Measurements from ENCODE around the gene NARF.
"Not testable (repeated sequence)": the region's sequence is repeated elsewhere in the genome, so short reads cannot be mapped to it uniquely, and the experiment has no call there.

The NARF gene

DNA sequence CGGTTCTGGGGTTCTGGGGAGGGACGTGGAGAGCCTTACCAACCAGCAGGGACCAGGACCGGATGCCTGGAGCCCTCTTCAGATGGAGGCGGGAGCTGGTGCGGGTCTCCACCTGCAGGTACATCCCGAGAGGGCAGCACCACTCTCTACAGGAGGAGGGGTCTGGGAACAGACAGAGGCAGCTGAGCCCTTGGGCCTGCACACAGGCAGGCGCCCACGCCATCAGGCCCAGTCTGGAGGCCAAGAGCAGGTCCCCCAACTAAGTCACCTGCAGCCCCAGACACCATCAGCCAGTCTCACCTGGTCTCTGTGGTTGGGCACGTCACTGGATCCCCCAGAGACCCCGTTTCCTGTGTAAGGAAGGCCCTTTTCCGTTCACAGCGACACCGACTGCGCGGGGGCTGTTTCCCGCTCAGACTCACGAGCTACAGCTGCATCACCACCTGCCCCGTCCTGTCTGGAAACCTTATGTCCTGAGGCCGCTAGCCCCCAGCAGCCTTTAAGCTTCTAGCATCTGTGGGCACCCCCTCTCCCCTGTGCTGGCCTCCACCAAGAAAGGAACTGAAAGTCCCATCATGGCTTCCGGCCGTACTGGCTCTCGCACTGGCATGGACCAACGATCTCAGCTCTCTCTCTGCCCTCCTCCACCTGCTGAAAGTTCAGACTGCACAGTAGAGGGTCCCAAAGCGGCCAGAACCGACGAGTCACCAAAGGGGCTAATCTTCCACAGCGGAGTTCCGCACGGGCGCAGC lies 9.2 kb upstream of the NARF start:
- no peak for DNase-seq

DNA sequence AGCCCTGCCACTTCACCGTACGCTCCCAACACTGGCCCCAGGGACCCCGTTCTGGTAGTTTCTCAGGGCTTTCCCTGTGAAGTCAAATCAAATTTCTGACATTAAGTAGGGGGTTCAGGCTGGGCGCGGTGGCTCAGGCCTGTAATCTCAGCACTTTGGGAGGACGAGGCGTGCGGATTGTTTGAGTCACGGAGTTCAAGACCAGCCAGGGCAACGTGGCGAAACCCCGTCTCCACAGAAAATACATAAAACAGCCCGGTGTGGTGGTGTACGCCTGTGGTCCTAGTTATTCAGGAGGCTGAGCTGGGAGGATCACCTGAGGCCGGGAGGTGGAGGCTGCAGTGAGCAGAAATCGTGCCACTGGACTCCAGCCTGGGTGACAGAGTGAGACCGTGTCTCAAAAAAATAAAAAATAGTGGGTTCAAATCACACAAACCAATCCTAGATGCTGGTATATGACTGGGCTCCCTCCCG lies 8.6 kb upstream of the NARF start:
- DNase-seq, result no peak

DNA sequence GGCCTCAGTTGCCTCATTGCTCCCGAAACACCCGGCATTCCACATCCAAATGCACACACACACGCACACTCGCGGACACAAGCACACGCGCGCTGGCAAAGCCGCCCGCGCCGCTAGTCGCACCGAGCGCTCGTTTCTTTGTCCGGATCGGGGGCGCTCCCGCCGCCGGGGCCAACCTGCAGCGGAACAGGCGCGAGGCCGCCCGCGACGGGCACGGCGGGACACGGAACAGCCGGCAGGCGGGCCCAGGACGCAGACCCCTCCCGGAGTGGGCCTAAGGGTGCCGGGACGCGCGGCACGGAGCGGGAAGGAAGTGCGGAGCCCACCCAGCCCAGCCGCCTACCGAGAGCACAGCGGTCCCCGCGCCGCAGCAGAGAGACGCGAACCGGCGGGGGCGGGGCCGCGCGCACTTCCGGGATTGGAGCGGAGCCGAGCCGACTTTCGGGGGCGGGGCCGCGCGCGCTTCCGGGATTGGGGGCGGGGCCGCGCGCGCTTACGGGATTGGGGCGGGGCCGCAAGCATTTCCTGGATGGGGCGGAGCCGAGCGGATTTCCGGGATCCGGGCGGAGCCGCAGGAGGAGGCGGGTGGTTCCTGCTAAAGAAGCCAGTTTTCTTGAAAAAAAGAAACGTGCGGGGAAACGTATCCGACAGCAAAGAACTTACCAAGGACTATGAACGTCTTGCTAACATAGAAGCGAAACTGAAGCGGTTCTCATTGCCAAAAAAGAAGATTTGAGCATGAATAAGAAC lies 8.0 kb upstream of the NARF start, which contains the start of gene CYBC1:
Gene CYBC1, minus strand, starts transcription at position 396 of the 750 bp plus-strand sequence. CDS start 1,498 bp downstream, outside the sequence.
- peak; percentile 97 for DNase-seq

DNA sequence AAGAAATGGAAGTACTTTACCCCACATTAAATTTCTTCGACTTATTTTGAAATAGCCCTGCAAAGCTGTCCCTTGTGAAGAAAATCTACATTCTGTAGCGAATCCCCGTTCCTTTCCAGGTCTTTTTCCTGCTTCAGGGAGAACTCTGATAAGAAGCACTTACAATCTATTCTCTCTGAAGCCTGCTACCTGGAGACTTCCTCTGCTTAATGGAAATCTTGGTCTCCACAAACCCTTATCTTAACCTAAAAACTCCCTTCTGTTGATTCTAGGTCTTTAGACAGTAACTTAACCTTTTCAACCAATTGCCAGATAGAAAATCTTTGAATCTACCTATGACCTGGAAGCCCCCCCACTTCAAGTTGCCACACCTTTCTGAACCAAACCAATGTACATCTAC lies 6.4 kb upstream of the NARF start:
- DNase-seq, result no peak

DNA sequence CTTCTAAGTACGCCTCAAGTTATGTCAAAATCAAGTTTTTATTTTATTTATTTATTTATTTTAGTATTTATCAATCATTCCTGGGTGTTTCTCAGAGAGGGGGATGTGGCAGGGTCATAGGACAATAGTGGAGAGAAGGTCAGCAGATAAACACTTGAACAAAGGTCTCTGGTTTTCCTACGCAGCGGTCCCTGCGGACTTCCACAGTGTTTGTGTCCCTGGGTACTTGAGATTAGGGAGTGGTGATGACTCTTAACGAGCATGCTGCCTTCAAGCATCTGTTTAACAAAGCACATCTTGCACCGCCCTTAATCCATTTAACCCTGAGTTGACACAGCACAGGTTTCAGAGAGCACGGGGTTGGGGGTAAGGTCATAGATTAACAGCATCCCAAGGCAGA lies 5.4 kb upstream of the NARF start:
- not testable (repeated sequence) for DNase-seq

DNA sequence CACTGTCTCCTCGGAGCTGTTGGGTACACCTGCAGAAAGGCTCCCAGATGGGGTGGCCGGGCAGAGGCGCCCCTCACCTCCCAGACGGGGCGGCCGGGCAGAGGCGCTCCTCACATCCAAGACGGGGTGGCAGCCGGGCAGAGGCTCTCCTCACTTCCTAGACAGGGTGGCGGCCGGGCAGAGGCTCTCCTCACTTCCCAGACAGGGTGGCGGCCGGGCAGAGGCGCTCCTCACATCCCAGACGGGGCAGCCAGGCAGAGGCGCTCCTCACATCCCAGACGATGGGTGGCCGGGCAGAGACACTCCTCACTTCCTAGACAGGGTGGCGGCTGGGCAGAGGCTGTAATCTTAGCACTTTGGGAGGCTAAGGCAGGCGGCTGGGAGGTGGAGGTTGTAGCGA lies 4.8 kb upstream of the NARF start:
- not testable (repeated sequence) for DNase-seq

DNA sequence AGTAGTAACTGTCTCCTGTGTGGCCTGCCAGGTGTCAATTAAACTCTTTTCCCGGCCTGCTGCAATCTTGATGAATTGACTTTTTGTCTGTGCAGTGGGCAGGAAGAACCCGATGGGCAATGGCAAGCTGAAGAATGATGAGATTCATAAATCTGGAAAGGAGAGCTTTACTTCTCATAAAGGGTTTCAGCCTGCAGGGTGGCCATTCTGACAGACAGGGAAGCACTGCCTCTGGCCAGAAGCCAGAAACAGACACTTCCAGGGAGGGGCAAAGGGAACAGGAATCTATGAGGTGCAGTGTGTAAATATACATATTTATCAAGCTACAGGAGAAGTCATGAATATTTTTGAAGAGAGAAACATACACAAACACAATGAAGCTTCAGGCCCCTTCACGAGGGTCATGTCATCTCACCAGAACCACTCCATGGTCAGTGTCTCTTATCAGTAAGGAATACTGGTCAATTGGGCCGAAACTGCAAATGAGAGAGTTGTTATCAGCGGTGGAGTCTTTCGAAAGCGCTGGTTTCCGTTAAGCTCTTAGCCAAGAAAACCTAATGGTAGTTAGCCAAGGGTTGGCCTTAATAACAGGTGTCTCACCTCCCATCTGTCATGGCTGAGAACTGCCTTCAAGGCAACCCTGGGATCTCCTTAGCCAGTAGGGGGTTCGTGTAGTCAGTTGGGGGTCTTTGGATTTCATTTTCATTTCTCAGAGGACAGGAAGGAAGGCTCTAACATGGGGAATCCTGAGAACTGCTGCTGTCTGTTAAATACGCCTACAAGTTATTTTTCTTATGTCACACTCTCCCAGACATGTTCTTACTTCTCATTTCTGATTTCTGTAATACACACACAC lies 1.2 kb upstream of the NARF start:
- DNase-seq, result no peak

DNA sequence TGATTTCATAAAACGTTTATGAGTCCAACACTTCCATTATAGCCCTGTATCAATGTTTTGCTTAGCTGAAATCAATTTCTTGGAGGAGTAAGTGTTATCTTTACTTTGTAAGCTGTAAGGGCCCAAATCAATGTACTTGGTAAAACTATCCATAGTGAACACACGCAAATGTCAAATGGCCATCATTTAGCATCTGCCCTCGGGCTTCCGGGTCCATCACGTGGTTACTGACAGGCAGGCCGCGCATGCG lies 687 bp upstream of the NARF start:
- no peak for DNase-seq

DNA sequence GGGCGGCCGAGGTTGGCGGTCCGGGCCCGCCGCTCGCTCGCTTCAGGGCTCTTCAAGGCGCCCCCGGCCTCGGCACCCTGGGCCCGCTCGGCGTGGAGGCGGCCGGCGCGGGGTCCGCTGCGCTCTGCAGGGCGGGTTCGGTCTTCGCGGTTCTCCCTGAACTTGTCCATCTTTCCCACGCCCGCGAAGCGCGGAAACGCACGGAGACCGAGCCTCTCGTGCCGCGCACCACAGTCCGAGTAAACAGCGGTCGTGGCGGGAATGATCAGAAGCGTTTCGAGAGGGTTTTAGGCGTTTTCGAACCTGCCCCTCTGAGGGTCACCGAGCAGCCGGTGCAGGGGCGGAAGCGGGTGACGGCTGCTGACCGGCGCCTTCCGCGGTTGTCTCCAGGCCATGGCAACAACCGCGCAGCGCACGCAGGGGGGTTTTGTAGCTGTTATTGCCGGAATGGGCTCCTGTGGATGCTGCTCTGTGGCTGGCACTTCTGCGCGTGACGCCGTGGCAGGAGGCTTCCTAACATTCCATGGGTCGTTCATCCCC lies 414 bp downstream of the NARF start:
- DNase-seq, result peak; percentile 64

DNA sequence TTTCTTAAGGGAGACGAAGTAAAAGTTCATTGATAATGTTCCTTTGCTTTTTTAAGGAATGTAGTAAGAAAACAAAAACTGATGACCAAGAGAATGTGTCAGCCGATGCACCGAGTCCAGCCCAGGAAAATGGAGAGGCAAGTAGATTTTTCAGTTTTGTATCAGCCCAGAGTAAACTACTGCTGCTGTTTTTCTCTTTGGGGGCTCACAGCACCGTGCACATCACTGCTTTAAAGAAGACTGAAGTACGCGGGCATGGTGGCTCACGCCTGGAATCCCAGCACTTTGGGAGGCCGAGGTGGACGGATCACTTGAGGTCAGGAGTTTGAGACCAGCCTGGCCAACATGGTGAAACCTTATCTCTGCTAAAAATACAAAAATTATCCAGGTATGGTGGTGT lies 1.4 kb downstream of the NARF start:
- DNase-seq, result not testable (repeated sequence)

DNA sequence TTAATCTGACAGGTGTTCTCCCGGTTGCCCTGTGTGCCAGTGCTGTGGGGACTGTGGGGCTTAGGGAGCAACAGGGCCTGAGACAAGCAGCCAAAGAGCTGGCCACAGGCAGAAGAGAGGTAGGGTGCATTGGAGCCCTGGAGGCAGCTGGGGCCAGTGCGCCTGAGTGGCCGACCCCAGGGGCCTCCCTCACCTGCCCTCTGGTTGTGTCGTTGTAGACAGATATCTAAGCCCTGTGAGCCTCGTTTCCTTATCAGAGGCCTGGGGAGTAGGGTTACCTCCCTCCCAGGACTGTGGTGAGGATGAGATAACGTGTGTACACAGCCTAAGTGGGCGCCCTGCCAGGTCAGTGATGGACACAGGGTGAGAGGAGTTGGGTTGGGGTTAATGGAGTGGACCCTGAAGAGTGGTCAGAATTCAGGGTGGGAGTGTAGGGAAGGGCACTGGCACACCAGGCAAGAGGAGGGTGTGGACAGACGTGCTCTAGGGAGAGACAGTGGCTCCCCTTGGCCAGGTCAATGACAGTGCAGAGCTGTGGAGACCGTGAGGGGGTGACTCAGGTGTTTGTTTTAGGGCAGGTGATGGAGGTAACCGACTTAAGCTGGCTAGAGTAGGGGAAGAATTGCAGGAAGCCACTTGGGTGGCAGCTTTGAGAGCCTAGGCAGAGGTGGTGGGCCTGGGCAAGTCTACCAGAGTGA lies 3.4 kb downstream of the NARF start:
- DNase-seq, result no peak

DNA sequence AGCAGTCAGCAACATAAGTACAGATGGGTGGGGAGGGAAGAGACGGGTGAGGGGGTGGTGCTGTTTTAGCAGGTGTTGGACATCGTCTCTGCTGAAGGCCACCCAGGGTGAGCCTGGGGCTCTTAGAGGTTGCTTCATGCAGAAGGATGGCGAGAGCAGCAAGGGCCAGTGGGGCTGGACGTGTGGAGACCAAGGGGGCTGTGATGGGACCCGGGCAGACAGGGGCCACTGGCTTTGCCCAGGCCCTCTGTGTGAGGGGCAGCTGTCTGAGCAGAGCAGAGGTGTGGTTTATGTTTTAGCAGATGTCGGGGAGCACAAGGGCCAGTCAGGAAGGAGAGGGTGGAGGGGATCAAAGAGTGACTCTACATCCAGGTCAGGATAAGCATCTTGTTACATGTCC lies 4.8 kb downstream of the NARF start:
- DNase-seq, result no peak

DNA sequence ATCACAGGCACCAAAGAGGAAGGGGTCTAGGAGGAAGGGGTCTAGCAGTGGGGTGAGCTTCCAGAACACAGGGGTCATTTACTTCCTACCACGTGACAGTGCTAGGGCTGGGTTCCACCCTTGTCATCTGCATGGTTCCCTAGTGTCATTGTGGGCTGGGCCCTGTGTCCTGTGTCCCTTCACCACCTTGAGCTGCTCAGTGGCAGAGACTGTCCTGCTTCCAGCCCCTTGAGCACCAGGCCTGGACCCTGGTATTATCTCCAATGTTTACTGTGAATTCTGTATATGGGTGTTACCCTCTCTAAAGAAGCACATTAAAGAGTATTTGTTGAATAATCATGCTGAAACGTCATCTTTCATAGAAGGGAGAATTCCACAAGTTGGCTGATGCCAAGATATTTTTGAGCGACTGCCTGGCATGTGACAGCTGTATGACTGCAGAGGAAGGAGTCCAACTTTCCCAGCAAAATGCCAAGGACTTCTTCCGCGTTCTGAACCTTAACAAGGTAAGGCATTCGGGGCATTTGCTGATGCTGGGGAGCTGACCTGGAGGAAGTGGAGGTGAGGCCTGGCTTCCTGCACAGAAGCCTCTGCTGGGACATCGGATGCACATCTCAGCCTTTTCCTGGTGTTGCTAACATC lies 5.5 kb downstream of the NARF start:
- no peak for DNase-seq

DNA sequence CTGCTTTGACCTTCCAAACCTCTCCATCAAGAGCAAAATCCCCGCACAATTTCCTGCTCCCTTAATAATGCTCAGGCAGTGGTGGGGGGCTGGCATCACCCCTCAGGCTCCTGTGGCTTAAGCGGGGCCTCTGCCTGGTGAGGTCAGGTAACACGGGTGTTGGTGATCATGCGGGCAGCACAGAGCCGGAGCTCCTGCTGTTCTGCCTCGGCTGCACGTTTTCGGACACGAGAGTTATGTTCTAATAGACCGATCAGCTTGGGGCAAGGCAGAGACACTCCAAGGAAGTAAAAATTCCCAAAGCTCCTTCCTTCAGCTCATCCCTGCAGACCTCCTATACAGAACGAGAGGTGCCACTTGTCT lies 6.0 kb downstream of the NARF start:
- no peak for DNase-seq

DNA sequence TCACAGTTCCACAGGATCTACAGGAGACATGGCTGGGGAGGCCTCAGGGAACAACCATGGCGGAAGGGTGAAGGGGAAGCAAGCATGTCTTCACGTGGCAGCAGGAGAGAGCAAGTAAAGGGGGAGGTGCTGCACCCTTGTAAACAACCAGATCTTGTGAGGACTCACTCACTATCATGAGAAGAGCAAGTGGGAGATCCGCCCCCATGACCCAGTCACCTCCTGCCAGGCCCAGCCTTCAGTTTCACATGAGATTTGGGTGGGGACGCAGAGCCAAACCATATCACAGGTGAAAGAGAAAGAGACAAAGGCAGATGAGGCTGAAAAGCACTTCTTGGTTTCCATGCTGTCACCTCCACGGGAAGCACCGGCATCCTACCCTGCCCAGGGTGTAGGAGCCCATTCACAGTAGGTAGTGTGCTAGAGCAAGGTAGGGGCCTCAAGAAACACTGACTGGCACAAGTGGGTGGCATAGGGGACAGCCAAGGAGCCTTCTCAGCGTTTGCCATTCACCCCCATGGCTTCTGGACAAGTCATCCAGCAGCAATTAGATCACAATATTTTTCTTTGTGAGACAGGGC lies 6.6 kb downstream of the NARF start:
- DNase-seq, result no peak

DNA sequence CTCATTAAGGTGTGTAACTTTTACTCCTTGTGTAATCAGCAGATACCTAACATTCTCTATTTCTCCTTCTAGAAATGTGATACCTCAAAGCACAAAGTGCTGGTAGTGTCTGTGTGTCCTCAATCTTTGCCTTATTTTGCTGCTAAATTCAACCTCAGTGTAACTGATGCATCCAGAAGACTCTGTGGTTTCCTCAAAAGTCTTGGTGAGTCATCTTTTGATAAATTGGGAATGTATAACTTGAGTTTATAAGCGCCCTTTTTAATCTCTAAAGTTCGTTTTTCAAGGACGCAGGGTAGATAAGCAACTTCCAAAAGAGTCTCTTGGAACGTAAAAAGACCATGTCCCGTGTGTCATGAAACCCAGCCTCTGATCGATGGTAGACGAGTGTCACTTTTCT lies 10.2 kb downstream of the NARF start:
- DNase-seq, result no peak

DNA sequence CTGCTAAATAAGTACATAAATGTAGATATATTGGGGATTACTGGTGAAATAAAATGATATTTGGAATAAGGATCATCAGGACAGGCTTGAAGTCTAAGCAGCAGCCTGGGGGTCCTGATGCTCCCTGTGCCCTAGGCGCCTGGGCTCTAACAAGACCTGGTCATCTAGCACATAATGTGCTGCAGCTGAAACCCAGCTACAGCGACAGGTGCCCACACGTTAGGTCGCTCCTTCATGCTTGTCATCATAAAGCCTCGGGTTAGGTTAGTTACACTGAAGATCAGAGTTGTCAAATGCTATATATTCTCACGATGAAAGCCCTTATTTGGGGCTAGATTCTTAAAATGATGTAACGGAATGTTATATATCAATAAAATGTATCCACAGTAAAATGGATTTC lies 11.5 kb downstream of the NARF start:
- no peak for DNase-seq

DNA sequence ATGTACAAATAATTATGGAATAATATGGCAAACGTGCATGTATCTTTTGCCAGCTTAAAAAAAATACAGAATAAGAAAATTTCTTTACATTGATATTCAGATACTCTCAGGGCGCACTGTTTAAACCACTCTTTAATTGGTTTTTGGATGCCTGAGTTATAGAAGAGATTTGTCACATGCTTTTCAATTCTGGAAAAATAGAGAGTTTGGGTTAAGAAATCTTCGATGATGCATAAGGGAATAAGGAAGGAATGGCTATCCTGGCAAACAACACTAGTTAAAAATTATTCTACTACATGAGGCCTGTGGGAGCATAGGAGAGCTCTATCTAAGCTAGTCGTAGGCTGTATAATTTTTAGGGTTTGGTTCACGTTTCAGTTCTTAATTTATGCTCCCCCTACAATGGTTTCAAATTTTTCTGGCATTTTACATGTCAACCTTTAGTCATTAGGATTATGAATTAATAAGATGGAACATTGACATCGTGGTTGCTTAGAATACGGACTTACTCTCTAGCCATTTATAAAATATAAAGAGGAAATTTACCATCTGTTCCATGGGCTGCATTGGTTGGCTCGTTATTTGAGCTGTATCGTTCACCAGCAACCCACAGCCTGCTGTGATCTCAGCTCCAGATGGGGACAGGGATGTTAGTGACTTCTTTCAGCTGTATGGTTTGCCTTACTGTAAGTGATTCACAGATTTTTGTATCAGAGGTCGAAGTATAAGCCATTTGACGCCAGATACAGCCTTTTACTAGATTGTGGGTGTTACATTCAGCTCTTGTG lies 15.9 kb downstream of the NARF start:
- DNase-seq, result no peak

DNA sequence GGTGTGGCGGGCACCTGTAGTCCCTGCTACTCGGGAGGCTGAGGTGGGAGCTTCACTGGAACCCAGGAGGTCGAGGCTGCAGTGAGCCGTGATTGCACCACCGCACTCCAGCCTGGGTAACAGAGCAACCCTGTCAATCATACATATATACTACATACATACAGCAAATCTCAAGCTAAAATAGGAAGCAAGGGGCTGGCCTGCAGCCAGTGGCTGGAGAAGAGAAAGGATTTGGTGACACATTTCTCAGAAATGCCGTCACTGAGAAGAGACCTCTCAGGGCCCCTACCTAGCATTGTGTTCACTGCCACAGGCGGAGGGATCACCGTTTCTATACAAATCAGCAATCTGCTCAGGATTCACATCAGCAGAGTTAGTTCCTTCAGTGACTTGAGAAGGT lies 16.9 kb downstream of the NARF start:
- no peak for DNase-seq

DNA sequence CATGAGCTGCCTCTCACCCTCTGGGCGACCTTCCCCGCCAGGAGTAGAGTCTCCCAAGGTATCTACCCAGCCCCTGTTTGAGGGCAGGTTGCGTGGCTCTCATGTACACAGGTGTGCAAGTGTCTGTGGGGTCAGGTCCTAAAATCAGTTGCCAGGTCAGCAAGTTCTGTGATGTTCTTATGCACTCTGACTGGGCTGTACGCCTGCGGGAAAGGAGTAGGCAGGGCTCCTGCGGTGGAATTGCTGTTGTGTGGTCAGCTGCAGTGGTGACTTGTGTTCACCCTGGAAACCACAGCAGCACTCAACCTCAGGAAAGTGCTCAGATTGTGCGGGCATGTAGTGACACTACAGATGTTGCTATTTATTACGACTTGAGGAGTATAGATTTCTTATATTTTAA lies 19.4 kb downstream of the NARF start:
- DNase-seq, result no peak

DNA sequence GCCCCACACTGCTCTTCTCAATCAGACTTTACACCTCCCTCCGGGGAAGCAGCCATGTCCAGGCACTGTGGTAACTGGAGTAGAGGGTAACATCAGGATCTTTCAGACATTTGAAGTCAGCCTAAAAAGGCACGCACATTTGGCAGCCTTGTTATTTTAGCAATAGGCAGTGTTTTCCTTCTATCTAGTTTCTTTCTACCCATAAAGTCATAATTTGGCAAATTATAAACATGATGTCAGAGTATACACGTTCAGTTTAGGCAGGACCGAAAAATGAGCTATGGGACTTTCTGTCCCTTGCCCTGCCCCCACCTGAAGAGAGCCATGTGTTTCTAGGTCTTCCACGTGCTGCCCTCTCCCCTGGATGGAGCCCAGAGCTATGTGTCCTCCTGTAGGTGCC lies 21.1 kb downstream of the NARF start:
- DNase-seq, result no peak
